ENCODE data around the gene MYO7B. TPM values are rescaled to one million over a fixed set of nuclear protein-coding genes. Genes with fewer than 3 reads are reported as not detected.
A peak's percentile ranks its signal among the peaks of the same experiment; 100 is the strongest.

The MYO7B gene
- total and polyA plus RNA-seq, 4 donors = 0.51 to 4.7 (median 1.9) TPM

DNA sequence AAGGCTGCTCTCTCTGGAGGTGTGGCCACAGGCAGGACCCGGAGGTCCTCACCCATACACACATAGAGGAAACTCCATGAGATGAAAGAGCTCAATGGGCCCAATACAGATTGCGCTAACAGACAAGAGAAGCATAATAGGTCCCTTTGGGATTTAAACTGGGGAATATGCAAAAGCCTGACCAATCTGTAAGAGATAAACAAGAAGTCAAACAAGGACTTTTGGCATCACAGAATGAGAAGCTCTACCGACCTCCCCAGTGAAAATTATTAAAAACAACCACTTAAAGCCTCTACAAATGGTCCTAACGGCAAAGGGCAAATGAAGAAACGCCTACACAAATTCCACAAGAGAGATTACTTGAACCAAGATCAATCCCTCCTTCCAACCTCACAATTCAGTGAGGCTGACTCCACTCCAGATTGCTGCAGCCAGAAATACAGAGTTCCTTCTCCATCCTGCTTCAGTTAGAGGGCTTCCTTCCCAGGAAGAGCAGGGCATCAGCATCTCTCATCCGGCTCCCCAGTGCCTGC, 20.0 kb upstream of the MYO7B start:
- no peak overlapping the region for H3K4me3 ChIP-seq
- H3K27ac ChIP-seq (ENCODE audit: low read depth in 1 of 2, low read length in 1 of 2) = peak overlapping the region; percentile 2 to 93
- TF ChIP-seq, protein P1, sequence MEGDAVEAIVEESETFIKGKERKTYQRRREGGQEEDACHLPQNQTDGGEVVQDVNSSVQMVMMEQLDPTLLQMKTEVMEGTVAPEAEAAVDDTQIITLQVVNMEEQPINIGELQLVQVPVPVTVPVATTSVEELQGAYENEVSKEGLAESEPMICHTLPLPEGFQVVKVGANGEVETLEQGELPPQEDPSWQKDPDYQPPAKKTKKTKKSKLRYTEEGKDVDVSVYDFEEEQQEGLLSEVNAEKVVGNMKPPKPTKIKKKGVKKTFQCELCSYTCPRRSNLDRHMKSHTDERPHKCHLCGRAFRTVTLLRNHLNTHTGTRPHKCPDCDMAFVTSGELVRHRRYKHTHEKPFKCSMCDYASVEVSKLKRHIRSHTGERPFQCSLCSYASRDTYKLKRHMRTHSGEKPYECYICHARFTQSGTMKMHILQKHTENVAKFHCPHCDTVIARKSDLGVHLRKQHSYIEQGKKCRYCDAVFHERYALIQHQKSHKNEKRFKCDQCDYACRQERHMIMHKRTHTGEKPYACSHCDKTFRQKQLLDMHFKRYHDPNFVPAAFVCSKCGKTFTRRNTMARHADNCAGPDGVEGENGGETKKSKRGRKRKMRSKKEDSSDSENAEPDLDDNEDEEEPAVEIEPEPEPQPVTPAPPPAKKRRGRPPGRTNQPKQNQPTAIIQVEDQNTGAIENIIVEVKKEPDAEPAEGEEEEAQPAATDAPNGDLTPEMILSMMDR (IDR thresholded peaks at IDR 0.05; ENCODE audit: control extremely low read depth, extremely low read depth) = no peak
- peaks cover 0 to 22% (median 0%) of the 10 kb centered on the region in 5 donors for H3K4me1 ChIP-seq (ENCODE audit: control insufficient read depth in 5 of 5, insufficient read depth in 5 of 5, low read length in 5 of 5)
- ATAC-seq (ENCODE audit: insufficient read depth, low FRiP score) (no peak), DNase-seq (no peak)
- H3K9ac ChIP-seq (ENCODE audit: insufficient read depth in 1 of 2, low read length in 2 of 2) = no peak overlapping the region
- 66 to 83% methylated on average over 6 of the region's 6 CpGs for WGBS, 2 donors
- peaks cover 7 to 18% (median 9%) of the 10 kb centered on the region in 4 donors for H3K36me3 ChIP-seq (ENCODE audit: control insufficient read depth in 4 of 4, insufficient read depth in 4 of 4, low read length in 4 of 4)
- no peaks in the 10 kb centered on the region for H3K27me3 ChIP-seq (ENCODE audit: control insufficient read depth in 3 of 3, insufficient read depth in 3 of 3, low read length in 2 of 3)
- H3K9me3 ChIP-seq (ENCODE audit: control insufficient read depth in 4 of 4, insufficient read depth in 3 of 4, low read length in 3 of 4) = no peaks in the 10 kb centered on the region

DNA sequence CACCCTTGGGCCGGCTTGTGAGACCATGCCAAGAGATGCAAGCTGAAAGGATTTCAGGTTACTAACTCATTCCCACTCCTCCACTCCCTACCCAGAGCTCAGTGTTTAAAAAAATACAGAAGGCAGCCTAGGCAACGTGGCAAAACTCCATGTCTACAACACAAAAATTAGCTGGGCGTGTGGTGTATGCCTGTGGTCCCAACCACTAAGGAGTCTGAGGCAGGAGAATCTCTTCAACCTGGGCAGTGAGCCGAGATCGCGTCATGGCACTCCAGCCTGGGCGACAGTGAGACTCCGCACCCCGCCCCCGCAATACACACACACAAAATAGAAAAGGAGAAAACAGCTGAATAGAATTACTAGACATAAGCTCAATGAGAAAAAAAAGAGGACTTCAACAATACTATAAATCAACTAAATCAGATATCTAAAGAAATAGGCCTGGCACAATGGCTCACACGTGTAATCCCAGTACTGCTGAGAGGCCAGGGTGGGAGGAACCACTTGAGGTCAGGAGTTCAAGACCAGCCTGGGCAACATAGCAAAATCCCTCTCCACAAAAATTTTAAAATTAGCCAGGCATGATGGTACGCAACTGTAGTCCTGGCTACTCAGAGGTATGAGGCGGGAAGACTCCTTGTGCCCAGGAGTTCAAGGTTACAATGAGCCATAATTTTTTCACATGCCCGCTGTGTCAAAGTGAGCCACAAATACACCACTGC, 19.3 kb upstream of the MYO7B start:
- Histone ChIP-seq H3K27ac (ENCODE audit: low read depth in 1 of 2, low read length in 1 of 2) (peak overlapping the region; percentile 2 to 93), H3K36me3 (ENCODE audit: control insufficient read depth in 4 of 4, insufficient read depth in 4 of 4, low read length in 4 of 4) (peaks cover 7 to 18% (median 10%) of the 10 kb centered on the region in 4 donors), H3K4me1 (ENCODE audit: control insufficient read depth in 5 of 5, insufficient read depth in 5 of 5, low read length in 5 of 5) (peaks cover 0 to 17% (median 0%) of the 10 kb centered on the region in 5 donors), H3K27me3 (ENCODE audit: control insufficient read depth in 3 of 3, insufficient read depth in 3 of 3, low read length in 2 of 3) (no peaks in the 10 kb centered on the region), H3K9me3 (ENCODE audit: control insufficient read depth in 4 of 4, insufficient read depth in 3 of 4, low read length in 3 of 4) (no peaks in the 10 kb centered on the region), H3K4me3 (no peak overlapping the region), H3K9ac (ENCODE audit: insufficient read depth in 1 of 2, low read length in 2 of 2) (no peak overlapping the region)
- peak in 2 of 3 donors; percentile 14 to 16 for DNase-seq
- ATAC-seq (ENCODE audit: insufficient read depth, low FRiP score) = peak; percentile 78
- 70 to 86% methylated on average over 14 of the region's 14 CpGs for WGBS, 2 donors
- TF ChIP-seq, protein P1 (IDR thresholded peaks at IDR 0.05; ENCODE audit: control extremely low read depth, extremely low read depth) = no peak

DNA sequence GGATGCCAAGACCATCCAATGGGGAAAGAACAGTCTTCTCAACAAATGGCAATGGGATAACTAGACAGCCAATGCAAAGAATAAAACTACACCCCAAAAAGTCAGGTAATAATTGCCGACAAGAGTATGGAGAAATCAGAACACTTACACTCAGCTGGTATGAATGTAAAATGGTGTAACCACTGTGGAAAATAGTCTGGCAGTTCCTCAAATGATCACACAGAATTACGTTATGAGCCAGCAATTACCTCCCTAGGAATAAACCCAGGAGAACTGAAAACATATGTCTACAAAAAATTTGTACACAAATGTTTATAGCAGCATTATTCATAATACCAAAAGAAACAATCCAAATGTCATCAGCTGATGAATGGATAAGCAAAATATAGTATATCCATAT, 18.0 kb upstream of the MYO7B start:
- H3K27ac ChIP-seq (ENCODE audit: low read depth in 1 of 2, low read length in 1 of 2) = no peak overlapping the region
- H3K4me3 ChIP-seq = no peak overlapping the region
- WGBS, 2 donors = 76 to 85% methylated on average over 2 of the region's 2 CpGs
- peaks cover 0 to 13% (median 0%) of the 10 kb centered on the region in 5 donors for H3K4me1 ChIP-seq (ENCODE audit: control insufficient read depth in 5 of 5, insufficient read depth in 5 of 5, low read length in 5 of 5)
- H3K9ac ChIP-seq (ENCODE audit: insufficient read depth in 1 of 2, low read length in 2 of 2) = no peak overlapping the region
- peaks cover 8 to 20% (median 17%) of the 10 kb centered on the region in 4 donors for H3K36me3 ChIP-seq (ENCODE audit: control insufficient read depth in 4 of 4, insufficient read depth in 4 of 4, low read length in 4 of 4)
- ATAC-seq (ENCODE audit: insufficient read depth, low FRiP score) (no peak), DNase-seq (no peak)
- H3K9me3 ChIP-seq (ENCODE audit: control insufficient read depth in 4 of 4, insufficient read depth in 3 of 4, low read length in 3 of 4) = no peaks in the 10 kb centered on the region
- no peaks in the 10 kb centered on the region for H3K27me3 ChIP-seq (ENCODE audit: control insufficient read depth in 3 of 3, insufficient read depth in 3 of 3, low read length in 2 of 3)
- TF ChIP-seq, protein P1 (IDR thresholded peaks at IDR 0.05; ENCODE audit: control extremely low read depth, extremely low read depth) = no peak
